Right lobe of liver (tissue), 4 donors: ENCODE data around the gene HESX1.

ENCODE experiments used
- POLR2A ChIP-seq: fragments of 450-650 bp; IDR thresholded peaks from one replicate; pipeline ENCODE4 v1.6.1; 2017; ENCODE audit warnings: antibody characterized with exemption, mild to moderate bottlenecking
- TF ChIP-seq, protein P1 (sequence below), 4 donors: fragments of 200-600 bp in 3 of 4; fragments of 450-650 bp in 1 of 4; IDR thresholded peaks; one replicate each; pipeline versions ENCODE4 v1.5.1 to v1.8.0; 2016 to 2022; ENCODE audit warnings: antibody characterized with exemption in 4 of 4, mild to moderate bottlenecking in 2 of 4
- donor health status: DM: no; HTN: no; CAD: no.
- donor health status: DM: no; HTN: no; CAD: no.
- donor health status: DM: no; HTN: yes; CAD: no.

DNA sequence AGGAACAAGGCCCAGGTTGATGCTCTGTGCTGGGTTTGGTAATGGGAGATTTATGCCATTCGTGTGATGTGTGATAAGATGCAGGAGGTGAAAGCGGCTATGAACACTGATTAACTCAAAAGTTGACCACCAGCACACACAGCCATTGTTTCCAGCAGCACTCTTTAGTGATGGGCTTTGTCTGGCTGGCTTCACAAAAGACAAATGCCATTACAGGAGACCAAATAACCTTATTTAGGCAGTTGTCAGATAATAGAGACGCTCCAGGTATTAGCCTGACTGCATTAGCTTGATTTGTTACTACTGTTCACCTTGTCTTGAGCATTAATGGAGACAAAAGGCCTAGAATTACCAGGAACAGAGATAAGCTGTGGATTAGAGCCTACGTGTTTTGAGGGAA is 5.1 kb downstream of the HESX1 start:
- TF ChIP-seq, protein P1, sequence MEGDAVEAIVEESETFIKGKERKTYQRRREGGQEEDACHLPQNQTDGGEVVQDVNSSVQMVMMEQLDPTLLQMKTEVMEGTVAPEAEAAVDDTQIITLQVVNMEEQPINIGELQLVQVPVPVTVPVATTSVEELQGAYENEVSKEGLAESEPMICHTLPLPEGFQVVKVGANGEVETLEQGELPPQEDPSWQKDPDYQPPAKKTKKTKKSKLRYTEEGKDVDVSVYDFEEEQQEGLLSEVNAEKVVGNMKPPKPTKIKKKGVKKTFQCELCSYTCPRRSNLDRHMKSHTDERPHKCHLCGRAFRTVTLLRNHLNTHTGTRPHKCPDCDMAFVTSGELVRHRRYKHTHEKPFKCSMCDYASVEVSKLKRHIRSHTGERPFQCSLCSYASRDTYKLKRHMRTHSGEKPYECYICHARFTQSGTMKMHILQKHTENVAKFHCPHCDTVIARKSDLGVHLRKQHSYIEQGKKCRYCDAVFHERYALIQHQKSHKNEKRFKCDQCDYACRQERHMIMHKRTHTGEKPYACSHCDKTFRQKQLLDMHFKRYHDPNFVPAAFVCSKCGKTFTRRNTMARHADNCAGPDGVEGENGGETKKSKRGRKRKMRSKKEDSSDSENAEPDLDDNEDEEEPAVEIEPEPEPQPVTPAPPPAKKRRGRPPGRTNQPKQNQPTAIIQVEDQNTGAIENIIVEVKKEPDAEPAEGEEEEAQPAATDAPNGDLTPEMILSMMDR (IDR thresholded peaks at IDR 0.05) = no peak
- no peak for TF ChIP-seq POLR2A
